ENCODE measurements around the gene TNRC6A. TPM values are rescaled to one million over a fixed set of nuclear protein-coding genes. Genes with fewer than 3 reads are reported as not detected.

Gene TNRC6A
- total and polyA plus RNA-seq, 2 of the 13 experiments (the other 11 are each of a cell fraction or from before 2014, with no cell fraction given): 30.9 to 43.6 TPM

GRCh38 chr16:24845726-24846547 is 116.5 kb downstream of the TNRC6A start, which contains the start of gene SLC5A11 (continued):
- TF ChIP-seq, protein P1, sequence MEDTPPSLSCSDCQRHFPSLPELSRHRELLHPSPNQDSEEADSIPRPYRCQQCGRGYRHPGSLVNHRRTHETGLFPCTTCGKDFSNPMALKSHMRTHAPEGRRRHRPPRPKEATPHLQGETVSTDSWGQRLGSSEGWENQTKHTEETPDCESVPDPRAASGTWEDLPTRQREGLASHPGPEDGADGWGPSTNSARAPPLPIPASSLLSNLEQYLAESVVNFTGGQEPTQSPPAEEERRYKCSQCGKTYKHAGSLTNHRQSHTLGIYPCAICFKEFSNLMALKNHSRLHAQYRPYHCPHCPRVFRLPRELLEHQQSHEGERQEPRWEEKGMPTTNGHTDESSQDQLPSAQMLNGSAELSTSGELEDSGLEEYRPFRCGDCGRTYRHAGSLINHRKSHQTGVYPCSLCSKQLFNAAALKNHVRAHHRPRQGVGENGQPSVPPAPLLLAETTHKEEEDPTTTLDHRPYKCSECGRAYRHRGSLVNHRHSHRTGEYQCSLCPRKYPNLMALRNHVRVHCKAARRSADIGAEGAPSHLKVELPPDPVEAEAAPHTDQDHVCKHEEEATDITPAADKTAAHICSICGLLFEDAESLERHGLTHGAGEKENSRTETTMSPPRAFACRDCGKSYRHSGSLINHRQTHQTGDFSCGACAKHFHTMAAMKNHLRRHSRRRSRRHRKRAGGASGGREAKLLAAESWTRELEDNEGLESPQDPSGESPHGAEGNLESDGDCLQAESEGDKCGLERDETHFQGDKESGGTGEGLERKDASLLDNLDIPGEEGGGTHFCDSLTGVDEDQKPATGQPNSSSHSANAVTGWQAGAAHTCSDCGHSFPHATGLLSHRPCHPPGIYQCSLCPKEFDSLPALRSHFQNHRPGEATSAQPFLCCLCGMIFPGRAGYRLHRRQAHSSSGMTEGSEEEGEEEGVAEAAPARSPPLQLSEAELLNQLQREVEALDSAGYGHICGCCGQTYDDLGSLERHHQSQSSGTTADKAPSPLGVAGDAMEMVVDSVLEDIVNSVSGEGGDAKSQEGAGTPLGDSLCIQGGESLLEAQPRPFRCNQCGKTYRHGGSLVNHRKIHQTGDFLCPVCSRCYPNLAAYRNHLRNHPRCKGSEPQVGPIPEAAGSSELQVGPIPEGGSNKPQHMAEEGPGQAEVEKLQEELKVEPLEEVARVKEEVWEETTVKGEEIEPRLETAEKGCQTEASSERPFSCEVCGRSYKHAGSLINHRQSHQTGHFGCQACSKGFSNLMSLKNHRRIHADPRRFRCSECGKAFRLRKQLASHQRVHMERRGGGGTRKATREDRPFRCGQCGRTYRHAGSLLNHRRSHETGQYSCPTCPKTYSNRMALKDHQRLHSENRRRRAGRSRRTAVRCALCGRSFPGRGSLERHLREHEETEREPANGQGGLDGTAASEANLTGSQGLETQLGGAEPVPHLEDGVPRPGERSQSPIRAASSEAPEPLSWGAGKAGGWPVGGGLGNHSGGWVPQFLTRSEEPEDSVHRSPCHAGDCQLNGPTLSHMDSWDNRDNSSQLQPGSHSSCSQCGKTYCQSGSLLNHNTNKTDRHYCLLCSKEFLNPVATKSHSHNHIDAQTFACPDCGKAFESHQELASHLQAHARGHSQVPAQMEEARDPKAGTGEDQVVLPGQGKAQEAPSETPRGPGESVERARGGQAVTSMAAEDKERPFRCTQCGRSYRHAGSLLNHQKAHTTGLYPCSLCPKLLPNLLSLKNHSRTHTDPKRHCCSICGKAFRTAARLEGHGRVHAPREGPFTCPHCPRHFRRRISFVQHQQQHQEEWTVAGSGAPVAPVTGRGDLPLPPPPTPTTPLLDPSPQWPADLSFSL (CRISPR knock-in tag; IDR thresholded peaks at IDR 0.05): no peak
- TF ChIP-seq HMGA1 (CRISPR knock-in tag; conservative IDR thresholded peaks at IDR 0.05): no peak
- peak; percentile 45; the same call in 1 of the 2 replicates for TF ChIP-seq DRAP1 (CRISPR knock-in tag; IDR thresholded peaks at IDR 0.05)
- peak; percentile 46 for TF ChIP-seq ADNP (CRISPR knock-in tag; IDR thresholded peaks at IDR 0.05)
- TF ChIP-seq MXD3 (CRISPR knock-in tag; IDR thresholded peaks at IDR 0.05): peak; percentile 11; the same call in 1 of the 2 replicates
- TF ChIP-seq, protein P2, sequence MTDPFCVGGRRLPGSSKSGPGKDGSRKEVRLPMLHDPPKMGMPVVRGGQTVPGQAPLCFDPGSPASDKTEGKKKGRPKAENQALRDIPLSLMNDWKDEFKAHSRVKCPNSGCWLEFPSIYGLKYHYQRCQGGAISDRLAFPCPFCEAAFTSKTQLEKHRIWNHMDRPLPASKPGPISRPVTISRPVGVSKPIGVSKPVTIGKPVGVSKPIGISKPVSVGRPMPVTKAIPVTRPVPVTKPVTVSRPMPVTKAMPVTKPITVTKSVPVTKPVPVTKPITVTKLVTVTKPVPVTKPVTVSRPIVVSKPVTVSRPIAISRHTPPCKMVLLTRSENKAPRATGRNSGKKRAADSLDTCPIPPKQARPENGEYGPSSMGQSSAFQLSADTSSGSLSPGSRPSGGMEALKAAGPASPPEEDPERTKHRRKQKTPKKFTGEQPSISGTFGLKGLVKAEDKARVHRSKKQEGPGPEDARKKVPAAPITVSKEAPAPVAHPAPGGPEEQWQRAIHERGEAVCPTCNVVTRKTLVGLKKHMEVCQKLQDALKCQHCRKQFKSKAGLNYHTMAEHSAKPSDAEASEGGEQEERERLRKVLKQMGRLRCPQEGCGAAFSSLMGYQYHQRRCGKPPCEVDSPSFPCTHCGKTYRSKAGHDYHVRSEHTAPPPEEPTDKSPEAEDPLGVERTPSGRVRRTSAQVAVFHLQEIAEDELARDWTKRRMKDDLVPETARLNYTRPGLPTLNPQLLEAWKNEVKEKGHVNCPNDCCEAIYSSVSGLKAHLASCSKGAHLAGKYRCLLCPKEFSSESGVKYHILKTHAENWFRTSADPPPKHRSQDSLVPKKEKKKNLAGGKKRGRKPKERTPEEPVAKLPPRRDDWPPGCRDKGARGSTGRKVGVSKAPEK (CRISPR knock-in tag; IDR thresholded peaks at IDR 0.05; ENCODE audit: borderline replicate concordance): peak; percentile 43; the same call in 1 of the 2 replicates
- TF ChIP-seq HMGXB3 (CRISPR knock-in tag; IDR thresholded peaks at IDR 0.05; ENCODE audit: borderline replicate concordance): 0 out of 2 replicates have a peak, but pooled peaks have one; percentile 22
- TF ChIP-seq GATAD2A (CRISPR knock-in tag; IDR thresholded peaks at IDR 0.05): peak; percentile 38; the same call in 1 of the 2 replicates
- peak; percentile 71 for TF ChIP-seq RXRA (CRISPR knock-in tag; IDR thresholded peaks at IDR 0.05)
- 0 out of 2 replicates have a peak, but pooled peaks have one; percentile 7 for TF ChIP-seq FOXA3 (CRISPR knock-in tag; IDR thresholded peaks at IDR 0.05)
- TF ChIP-seq, protein P3, sequence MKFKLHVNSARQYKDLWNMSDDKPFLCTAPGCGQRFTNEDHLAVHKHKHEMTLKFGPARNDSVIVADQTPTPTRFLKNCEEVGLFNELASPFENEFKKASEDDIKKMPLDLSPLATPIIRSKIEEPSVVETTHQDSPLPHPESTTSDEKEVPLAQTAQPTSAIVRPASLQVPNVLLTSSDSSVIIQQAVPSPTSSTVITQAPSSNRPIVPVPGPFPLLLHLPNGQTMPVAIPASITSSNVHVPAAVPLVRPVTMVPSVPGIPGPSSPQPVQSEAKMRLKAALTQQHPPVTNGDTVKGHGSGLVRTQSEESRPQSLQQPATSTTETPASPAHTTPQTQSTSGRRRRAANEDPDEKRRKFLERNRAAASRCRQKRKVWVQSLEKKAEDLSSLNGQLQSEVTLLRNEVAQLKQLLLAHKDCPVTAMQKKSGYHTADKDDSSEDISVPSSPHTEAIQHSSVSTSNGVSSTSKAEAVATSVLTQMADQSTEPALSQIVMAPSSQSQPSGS (CRISPR knock-in tag; IDR thresholded peaks at IDR 0.05): peak; percentile 35; the same call in 1 of the 2 replicates
